ENCODE measurements around the gene SAE1. TPM values are rescaled to one million over a fixed set of nuclear protein-coding genes. Genes with fewer than 3 reads are reported as not detected.

Gene SAE1
- total RNA-seq, 1 experiment from 2014 or later = 140 TPM

- ChIA-PET POLR2A (no interaction called here), CTCF (no interaction called here)
- H3K4me3 ChIP-seq (ENCODE audit: low read depth in 2 of 2, low read length in 2 of 2) = no peak overlapping the region
- H3K27ac ChIP-seq (ENCODE audit: low read length) = no peak overlapping the region
- no peaks in the 10 kb centered on the region for H3K9me3 ChIP-seq (ENCODE audit: control insufficient read depth, insufficient read depth, low read depth, low read length)
- DNase-seq (ENCODE audit: low read depth, low spot score) = no peak
- no peaks in the 10 kb centered on the region for H3K4me1 ChIP-seq (ENCODE audit: control insufficient read depth, insufficient read depth, low read length)
- ATAC-seq = no peak
- intact Hi-C loops (cut with micrococcal nuclease; ENCODE audit: unreplicated experiment) (no loop called here), in situ Hi-C loops (cut with HindIII; ENCODE audit: low pct_unique_long_range_greater_than_20kb, low sequenced_read_pairs) (no loop called here)
- TF ChIP-seq SIN3A (IDR thresholded peaks at IDR 0.05; ENCODE audit: borderline replicate concordance, insufficient read depth, low read depth, low read length) = no peak
- TF ChIP-seq REST (IDR thresholded peaks at IDR 0.05; ENCODE audit: insufficient read depth in 1 of 2, low read depth in 2 of 2, low read length in 1 of 2) = no peak
- no peak for TF ChIP-seq CTCF (IDR thresholded peaks at IDR 0.05)
- no peak for TF ChIP-seq TCF7L2 (IDR thresholded peaks at IDR 0.05; ENCODE audit: low read depth, low read length)
- TF ChIP-seq POLR2AphosphoS5 (IDR thresholded peaks at IDR 0.05; ENCODE audit: low read depth, low read length) = no peak
- no TSS peak for BruUV-seq (replicated peaks)
- no peaks in the 10 kb centered on the region; the same call in 1 of the 2 replicates for H3K36me3 ChIP-seq (ENCODE audit: control insufficient read depth, insufficient read depth, low read length)
- no peaks in the 10 kb centered on the region for H3K27me3 ChIP-seq (ENCODE audit: control insufficient read depth, insufficient read depth, low read length)
Measured at GRCh38 chr19:47203254-47203653, 72.6 kb downstream of the SAE1 start.

GRCh38 chr19:47209319-47210179, 78.9 kb downstream of the SAE1 start:
- CTCF ChIA-PET = interaction anchor here (0.6 to 4.4 kb wide), 4 partner anchors 9 to 38 kb away, joined by 5 to 40 read pairs (median 10); no protein-coding TSS in a partner anchor
- H3K4me1 ChIP-seq (ENCODE audit: control insufficient read depth, insufficient read depth, low read length) = peaks cover 14% of the 10 kb centered on the region
- H3K27ac ChIP-seq (ENCODE audit: low read length) = peak overlapping the region; percentile 66; the same call in 1 of the 2 replicates

More at GRCh38 chr19:47209319-47210179, 78.9 kb downstream of the SAE1 start:
- no peaks in the 10 kb centered on the region for H3K27me3 ChIP-seq (ENCODE audit: control insufficient read depth, insufficient read depth, low read length)
- in situ Hi-C loops (cut with HindIII; ENCODE audit: low pct_unique_long_range_greater_than_20kb, low sequenced_read_pairs) = no loop called here
- no peak overlapping the region for H3K4me3 ChIP-seq (ENCODE audit: low read depth in 2 of 2, low read length in 2 of 2)
- no peak for TF ChIP-seq SIN3A (IDR thresholded peaks at IDR 0.05; ENCODE audit: borderline replicate concordance, insufficient read depth, low read depth, low read length)
- no peak for TF ChIP-seq TCF7L2 (IDR thresholded peaks at IDR 0.05; ENCODE audit: low read depth, low read length)
- no peak for TF ChIP-seq CTCF (IDR thresholded peaks at IDR 0.05)
- TF ChIP-seq REST (IDR thresholded peaks at IDR 0.05; ENCODE audit: insufficient read depth in 1 of 2, low read depth in 2 of 2, low read length in 1 of 2) = no peak
- TF ChIP-seq POLR2AphosphoS5 (IDR thresholded peaks at IDR 0.05; ENCODE audit: low read depth, low read length) = no peak
- DNase-seq (ENCODE audit: low read depth, low spot score) = no peak
- H3K36me3 ChIP-seq (ENCODE audit: control insufficient read depth, insufficient read depth, low read length) = no peaks in the 10 kb centered on the region
- POLR2A ChIA-PET = interaction anchor here (0.9 to 1.6 kb wide), 2 partner anchors 16 to 35 kb away, joined by 4 read pairs; no protein-coding TSS in a partner anchor
- no peaks in the 10 kb centered on the region for H3K9me3 ChIP-seq (ENCODE audit: control insufficient read depth, insufficient read depth, low read depth, low read length)
- intact Hi-C loops (cut with micrococcal nuclease; ENCODE audit: unreplicated experiment) = no loop called here
- BruUV-seq (replicated peaks) = TSS peak; percentile 94
- ATAC-seq = 0 out of 2 replicates have a peak, but pooled peaks have one; percentile 11

Measured in Panc1 (cell line).